Loucy (cell line): ENCODE data around the gene CAMTA1.

Experiments
- EZH2phosphoT487 ChIP-seq: fragments of 200-600 bp; IDR thresholded peaks from 2 replicates; pipeline ENCODE4 v1.6.1; 2018; ENCODE audit warnings: antibody characterized with exemption, mild to moderate bottlenecking, moderate library complexity, borderline replicate concordance
- TF ChIP-seq, protein P1 (sequence below): fragments of 200-600 bp; sonication (generic); conservative IDR thresholded peaks from 2 replicates; pipeline ENCODE4 v1.5.1; 2014; ENCODE audit warnings: mild to moderate bottlenecking, antibody characterized with exemption, low read length

DNA sequence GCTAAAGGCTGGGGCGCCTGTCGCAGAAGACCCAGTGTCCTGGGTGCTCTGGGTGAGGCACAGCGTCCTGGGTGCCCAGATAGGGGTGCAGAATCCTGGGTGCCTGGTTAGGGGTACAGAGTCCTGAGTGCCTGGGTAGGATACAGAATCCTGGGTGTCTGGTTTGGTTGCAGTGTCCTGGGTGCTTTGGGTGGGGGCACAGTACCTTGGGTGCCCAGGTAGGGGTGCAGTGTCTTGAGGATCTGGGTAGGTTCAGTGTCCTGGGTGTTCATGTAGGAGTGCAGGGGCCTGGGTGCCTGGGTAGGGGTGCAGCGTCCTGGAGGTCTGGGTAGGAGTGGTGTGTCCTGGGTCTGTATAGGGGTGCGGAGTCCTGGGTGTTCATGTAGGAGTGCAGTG lies 178.7 kb downstream of the CAMTA1 start:
- TF ChIP-seq EZH2phosphoT487 = no peak
- TF ChIP-seq, protein P1, sequence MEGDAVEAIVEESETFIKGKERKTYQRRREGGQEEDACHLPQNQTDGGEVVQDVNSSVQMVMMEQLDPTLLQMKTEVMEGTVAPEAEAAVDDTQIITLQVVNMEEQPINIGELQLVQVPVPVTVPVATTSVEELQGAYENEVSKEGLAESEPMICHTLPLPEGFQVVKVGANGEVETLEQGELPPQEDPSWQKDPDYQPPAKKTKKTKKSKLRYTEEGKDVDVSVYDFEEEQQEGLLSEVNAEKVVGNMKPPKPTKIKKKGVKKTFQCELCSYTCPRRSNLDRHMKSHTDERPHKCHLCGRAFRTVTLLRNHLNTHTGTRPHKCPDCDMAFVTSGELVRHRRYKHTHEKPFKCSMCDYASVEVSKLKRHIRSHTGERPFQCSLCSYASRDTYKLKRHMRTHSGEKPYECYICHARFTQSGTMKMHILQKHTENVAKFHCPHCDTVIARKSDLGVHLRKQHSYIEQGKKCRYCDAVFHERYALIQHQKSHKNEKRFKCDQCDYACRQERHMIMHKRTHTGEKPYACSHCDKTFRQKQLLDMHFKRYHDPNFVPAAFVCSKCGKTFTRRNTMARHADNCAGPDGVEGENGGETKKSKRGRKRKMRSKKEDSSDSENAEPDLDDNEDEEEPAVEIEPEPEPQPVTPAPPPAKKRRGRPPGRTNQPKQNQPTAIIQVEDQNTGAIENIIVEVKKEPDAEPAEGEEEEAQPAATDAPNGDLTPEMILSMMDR = no peak
